SW480 (cell line): ENCODE data around the gene CDH23.

Experiments used
- DNase-seq: peaks from one replicate; pipeline ENCODE4 v3.0.0-alpha.2; 2016; ENCODE audit warnings: low spot score

Gene CDH23

DNA sequence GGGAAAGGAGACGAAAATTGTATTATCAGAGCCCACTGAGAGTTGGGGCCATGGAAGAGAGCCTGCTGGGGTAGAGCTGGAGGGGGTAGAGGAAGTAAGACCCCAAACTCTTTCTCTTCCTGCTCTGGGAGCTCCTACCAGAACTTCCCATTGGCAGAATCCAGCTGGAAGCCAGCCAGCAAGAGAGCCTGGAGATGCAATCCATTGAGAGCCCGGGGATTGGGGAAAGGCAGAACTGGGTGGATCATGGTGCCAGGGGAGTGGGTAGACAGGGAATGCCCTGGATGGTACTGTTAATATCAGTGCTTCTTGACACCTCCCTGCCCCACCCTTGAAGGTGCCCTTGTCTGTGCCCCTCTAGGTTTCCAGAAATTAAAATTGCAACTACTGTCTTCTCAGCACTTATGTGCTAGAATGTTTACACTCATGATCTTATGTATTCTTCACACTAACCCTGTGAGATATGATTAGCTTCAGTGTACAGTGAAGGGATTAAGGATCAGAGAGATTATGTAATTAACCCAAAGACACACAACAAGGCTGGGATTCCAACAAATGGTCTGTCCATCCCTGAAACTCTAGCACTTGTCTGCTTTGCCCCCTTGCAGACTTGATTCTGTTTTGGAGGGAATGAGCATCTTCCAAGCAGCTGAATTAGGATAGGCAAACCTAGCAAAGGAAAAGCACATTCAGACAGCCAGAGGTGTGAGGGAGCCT, 168.7 kb downstream of the CDH23 start:
- DNase-seq = no peak

DNA sequence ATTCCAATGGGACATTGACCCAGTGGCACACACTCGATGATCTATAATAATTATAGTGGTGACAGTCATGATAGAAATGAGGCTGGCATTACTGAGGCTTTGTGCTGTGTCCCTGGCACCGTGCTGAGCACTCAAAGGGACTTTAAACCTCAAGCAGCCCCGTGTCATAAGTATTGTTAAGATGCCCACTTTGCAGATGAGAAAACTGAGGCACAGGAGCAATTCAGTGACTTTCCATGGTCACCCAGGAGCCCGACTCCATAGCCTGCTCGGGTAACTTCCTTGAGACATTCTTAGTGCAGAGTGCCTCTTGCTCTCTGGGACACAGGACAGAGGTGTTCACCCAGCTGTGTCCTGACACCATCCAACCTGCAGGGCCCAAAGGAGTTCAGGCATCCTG, 170.3 kb downstream of the CDH23 start:
- DNase-seq = no peak

DNA sequence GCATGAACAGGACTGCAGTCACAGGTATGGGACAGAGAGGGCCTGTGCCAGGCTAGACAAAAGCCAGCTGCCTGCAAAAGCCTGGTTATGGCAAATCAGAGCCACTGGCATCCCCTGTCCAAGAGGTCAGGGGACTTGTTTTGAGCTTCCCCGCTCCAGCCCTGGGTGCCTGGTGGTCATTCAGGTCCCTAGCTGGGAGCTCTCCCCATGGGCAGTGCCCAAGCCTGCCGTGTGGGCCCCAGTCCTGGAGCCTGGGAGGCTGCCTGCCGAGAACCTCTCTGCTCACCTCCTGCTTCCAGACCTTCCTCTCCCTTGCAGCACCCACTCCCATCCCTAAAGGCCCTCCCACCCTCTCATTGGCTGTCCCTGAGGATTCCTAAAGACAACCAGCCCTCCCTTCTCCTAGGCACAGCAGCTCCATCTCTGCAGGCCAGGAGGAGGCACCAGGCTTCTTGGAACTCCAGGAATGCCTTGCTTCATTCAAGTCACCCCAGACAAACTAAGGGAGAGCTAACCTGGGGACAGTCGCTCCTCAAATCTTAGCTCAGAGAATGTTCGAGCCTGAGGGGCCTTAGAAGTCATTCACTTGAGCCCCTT, 172.3 kb downstream of the CDH23 start:
- DNase-seq = no peak

DNA sequence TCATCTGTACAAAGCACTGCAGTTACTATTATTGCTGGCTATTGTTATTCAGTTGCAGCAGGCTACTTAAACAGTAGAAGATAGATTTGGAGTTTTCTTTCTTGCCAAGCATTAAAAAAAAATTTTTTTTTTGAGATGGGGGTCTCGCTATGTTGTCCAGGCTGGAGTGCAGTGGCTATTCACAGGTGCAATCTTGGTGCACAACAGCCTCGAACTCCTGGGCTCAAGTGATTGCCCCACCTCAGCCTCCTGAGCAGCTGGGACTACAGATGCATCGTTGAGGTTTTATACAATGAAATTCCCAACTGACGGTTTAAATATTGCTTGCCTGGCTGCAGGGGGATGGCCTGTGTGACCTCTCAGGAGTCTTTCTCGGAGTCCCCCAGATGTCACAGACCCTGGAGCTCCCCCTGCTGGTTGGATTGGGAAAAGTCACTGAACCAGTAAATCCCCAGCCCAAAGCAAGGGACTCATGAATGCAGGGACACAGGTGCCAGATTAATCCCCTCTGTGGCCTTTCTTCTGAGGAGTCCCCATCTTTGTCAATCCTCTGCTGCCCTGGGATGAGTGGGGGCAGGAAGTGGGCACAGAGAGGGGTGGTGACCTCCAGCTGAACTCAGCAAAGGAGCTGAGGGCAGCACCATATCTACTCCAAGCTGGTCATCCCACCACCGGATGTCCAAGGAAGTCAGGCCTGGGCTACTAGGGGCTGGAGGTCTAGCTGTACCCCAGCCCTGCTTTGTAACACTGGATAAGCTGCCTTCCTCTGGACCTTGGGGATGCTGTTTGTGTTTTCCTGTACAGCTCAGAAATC, 173.3 kb downstream of the CDH23 start:
- DNase-seq = peak; percentile 35

DNA sequence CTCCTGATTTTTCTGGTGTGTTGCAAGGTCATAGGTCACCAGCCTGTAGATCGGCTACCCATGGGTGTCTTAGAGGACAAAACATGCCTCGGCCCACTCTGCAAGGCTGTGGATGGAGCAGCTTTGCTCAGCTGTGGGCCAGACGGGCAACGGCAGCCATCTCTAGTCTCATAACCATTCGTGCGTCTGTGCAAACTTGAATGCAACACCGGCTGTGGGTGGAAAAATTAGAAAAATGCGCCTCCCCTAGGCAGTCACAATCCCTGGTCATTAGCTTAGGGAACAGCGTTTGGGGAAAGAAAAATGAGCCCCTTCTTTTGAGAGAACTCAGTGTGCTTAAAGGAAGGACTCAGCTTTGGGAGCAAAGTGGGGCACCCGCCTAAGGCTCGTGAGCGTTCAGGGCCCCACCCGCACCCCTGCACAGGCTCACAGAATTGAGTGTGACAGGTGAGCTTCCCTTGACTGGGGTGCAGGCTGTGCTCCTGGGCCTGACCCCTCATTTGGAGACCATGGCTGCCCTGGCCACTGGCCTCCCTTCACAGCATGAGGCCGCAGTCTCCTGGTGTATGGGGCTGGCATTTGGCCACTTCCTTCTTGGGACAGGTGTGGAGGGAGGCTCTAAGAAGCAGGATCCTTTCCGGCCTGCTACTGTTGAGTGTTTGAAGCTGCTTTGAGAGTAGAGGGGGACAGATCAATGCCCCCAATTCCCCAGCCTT, 174.9 kb downstream of the CDH23 start:
- DNase-seq = no peak

DNA sequence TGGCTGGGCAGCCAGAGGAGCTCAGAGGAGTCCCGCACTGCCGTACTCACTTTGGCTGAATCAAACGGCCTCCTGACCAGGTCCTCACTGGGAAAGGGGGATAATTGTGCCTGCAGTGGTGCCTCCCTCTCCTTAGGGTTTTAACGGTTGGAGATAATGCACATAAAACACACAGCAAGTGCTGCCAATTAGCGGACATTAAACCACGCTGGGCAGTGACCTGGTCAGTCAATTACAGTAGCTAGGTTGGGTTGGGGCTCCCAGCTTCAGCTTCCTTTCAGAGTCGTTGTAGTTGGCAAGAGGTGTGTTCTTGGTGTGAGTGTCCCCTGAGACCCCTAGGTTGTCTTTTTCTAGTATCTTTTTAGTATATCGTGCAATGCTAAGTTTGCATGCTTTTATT, 176.2 kb downstream of the CDH23 start:
- no peak for DNase-seq

DNA sequence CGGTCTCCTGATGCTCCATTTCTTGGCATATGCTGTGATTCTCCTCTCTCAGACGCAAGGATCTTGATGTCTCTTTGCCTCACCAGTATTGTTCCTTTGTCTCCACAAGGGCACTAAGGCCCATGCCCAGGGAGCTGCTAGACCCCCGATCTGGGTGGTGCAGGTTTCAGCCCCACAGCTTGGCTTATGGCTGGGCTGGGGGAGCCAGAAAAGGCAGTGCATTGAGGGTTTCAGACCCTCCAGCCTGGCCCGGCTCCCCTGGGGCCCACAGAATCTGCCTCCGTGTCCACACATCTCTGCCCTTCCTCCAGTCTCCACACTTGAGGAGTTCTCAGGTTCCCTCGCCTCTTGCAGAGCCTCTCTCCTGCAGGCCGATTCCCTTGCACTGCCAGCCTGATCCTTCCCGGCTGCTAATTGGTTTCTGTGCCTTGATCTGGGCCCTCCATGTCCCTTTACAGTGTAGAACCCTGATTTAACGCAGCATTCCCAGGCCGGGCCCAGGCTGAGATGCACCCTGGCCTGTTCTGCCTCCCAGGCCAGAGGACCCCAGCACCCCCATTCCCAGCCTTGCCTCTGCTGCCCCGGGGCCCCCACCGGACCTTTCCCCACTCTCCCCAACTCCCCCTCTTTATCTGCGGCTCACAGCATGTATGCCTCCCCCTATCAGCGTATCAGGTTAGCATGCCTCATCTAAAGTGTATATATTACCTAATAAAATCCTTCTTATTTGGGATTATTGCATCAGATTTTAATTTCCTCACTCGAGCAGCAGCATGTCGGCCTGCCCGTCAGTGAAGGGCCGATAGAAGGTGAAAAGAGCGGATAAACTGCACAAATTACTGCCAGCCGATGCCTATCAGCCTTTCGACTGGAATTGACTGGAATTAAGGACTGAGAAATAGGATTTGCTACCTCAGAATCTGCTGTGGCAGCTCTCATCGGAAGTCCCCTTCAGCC, 177.1 kb downstream of the CDH23 start:
- no peak for DNase-seq

DNA sequence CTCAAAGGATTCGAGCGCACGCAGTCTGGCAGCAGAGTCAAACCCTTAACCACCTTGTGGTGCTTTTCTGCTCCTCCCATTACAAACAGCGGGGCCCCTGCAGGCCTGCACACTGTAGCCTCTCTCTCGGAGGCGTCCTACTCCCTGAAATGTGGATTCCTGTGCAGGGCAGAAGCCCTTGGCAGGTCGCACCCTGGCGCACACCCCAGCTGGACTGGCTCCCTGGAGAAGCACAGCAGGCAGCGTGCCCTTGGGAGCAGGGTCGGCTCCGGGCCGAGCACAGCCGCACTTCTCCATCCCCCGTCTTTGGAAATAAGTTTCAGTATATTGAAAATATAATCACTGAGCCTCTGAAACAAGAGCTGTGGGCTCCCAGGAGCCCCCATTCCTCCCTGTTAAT, 178.7 kb downstream of the CDH23 start:
- DNase-seq = no peak

DNA sequence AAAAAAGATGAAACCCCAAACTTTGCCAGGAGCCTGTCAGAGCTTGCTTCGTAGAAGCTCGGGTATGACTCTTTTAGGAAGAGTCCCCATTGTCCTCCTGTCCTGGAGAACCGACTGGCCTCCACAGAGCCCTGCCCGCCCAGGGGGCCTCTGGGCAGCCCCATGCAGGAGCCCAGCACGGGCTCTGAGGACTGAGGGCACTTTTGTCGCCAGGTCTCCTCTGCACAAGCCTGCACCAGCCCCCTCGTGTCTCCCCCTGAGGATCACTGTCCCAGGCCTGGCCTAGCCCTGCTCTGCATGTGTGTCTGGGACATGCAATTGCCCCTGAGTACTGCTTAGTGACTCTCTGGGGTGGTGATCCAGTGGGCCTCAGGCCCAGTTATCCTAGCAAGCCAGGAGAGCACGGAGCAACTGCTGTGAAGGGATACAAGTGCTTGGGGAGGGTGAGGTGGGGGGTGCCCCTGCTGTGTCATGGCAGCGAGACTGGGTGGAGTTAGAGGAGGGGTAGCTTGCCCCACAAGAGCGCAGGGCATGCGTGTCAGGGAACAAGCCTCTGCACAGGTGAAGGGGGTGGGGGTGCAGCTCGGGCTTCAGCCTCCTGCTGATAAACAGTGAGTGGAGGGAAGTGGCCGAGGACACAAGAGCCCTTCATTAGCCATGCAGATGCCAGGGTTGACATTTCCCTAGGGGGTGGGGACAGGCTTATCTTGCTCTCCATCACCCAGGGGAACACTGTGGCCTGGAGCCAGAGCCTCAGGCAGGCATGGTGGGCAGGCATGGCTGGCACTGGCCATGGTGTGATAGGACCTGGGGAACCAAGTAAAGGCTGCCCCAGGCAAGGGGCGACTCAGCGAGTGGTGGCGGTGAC, 179.4 kb downstream of the CDH23 start:
- no peak for DNase-seq

DNA sequence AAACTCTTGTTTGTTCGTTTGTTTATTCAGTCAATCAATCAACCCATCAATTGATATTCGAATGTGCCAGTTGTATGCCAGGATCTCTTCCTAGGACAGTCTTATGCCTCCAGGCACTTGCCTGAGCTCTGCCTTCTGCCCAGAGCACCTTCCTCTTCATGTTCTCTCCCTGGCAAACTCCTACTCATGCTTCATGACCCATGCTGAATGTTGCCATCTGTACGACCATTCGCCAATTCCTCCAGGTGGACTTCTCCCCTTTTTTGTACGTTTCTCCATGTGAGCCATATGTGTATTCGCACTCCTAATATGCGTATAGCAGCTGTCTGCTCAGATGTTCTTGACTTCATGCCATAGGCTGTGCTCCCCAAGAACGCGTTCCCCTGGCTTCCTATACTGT, 180.1 kb downstream of the CDH23 start:
- DNase-seq = no peak

DNA sequence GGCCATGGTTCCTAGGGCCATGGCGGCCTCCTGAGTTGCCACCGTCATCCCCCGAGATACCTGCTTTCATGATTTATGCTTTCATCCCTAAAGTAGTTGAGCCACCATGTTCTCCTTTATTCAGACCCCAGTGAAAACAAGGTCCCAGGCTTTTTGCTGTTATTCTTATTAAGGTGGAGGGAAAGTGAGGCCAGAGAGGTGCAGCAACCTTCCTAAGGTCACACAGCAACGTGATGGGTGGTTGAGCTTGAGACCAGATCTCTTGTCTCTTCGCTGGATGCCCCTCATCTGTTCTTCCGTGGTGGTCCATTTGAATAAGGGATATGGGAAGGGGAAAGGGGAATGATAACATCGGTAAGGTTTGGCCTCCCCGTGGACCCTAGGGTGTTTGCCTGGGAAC, 180.6 kb downstream of the CDH23 start:
- no peak for DNase-seq

DNA sequence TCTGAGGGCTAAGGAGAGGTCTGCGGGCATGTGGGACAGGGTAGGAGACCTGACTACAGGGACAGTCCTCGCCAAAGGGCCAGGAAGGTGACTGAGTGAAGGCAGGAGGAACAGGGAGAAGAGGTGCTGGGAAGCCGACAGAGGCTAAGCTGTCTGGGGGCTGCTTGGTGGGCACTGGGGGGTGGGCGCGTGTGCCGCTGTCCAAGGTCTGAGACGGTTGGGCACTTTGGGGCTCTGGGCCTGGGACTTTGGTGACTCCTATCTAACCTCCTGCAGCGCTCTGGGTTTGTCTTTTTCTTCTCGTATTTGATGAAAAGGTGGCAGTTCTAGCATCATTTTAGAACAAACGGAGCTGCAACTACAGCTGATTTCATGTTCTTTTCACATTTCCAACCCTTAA, 181.3 kb downstream of the CDH23 start:
- no peak for DNase-seq

DNA sequence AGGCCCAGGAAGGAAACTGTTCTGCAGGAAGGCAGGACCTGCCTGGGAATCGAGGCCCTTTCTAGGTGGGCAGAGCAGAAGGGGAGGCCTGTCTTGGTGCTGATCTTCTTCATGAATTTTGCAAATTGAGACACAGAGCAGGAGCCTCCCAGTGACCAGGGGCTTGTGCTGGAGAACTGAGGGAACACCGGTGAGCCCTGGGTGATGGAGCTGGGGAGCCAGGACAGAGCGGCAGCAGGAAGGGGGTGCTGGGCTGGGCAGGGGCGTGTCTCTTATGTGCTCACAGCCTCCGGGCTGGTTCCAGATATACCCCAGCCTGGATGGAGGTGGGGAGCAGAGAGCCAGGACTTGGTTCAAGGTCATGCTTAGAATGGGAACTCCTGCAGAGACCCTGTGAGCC, 182.9 kb downstream of the CDH23 start:
- no peak for DNase-seq

DNA sequence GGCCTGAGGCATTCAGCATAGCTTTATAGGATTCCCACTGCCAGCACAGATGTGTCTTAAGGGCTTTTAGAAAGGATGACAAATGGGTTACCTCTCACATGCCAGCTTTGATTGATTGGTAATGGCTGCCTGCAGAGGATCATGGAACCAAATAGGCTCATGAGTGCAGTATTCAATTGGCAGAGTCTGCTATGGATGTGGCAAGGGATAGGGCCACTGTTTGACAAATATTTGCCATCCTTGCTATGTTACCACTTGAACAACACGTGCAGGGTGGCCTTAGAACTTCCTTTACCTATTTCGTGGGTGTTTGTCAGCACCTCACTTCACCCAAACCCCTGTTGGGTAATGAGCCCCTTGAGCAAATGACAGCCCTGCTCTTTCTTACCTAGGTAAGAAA, 183.7 kb downstream of the CDH23 start:
- DNase-seq = no peak

DNA sequence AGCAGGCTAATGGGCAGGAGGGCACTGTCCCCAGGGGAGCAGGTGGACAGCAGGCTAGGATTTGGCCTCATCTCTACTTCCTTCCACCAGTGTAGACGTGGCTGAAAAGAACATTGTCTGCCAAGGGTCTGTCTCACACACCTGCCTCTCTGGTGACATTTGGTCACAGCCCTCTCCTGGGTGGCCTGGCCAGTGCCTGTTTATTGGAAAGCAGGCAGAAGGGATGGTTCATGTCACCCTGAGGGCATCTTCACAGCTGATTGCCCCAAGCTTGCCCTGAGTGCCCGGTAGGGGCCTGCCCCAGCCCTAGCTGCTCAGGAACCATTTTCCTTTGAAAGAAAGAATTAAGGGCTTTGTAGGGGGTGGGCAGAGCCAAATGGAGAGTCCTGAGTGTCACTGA, 184.2 kb downstream of the CDH23 start:
- no peak for DNase-seq

DNA sequence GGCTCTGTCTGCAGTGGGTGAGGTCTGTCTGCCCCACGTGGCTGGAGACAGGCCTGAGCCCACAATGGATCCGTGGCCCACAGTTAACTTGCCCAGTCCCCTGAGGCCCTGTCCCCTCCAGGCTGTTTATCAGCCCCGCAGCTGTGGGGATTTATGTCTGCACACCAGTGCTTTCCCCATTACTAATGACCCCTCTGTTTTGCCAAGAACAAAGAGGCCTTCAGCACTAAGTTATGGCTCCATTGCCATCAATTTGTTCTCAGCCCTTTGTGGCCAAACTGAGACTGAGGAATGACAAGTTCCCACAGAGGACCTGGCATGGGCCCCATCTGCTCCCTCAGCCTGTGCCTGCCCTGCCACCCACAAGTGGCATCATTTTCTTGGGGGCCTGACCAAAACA, 184.7 kb downstream of the CDH23 start:
- no peak for DNase-seq

DNA sequence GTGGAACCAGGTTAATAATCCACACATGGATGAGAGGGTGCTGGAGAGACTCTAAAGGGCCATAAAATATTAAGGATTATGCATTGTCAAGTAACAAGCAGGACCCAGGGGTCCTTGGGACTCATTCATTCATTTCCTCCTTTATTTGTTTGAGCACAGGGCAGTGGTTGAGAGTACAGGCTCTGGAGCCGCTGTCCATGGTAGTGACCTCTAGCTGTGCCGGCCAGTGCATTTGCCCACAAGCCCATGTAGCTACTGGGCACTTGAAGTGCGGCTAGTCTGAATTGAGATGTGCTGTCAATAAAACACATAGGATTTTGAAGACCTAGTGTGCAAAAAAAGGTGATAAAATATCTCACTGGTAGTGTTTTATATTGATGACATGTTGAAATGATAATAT, 185.3 kb downstream of the CDH23 start:
- DNase-seq = no peak

DNA sequence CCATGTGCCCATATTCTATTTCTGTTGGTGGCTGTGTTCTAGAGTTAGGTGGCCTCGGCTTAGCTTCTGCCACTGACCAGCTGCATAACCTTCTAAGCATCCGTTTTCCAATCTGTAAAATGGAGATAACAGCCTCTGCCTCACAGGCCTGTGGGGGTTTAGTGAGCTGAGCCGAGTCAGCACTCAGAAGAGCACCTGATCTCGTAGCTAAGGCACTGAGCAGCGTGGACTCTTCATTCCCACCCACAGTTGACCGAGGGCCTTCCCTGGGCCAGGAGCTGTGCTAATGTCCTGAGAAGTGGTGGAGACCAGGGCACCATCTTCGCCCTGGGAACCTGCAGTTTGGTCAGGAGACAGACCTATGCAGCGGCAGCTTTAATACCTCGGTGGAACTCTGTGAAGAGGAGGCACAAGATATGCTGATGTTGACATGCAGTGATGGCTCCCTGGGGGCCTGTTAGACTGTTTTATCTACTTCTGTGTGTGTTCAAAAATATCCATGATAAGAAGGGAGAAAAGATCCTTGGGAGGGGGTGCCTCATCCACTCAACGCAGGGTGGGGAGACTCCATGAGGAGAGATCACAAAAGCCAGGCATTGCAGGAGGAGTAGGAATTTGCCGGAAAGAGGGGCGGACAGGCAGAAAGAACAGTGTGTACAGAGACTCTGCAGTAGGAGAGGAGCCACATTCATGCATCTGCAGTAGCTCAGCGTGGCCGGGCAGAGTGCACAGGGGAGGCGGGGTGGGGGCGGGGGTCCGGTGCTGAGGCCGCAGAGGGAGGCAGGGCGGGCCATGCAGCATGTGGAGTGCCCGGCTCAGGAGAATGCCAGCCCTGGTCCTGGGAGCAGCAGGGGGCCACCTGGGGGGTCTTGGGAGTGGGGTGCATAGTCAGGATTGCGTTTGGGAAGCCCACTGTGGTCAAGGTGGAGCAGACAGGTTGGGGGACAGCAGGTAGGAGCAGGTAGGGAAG, 186.1 kb downstream of the CDH23 start:
- DNase-seq = no peak

DNA sequence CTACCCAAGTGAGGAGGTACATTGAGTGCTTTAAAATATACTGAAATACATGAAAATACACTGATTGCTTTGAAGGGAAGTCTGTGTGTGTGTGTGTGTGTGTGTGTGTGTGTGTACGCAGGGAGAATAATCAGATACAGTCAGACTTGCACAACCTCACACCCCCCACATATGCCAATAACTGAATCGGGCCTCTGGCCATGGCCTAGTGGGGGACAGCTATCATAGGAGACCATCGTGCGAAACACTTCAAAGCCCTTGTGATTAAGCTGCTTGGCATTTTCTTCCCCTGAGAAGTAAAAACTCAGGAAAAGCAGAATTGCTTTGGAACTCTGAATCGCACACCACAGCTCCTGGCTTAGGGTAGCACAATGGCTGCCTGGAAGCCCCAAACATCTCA, 187.7 kb downstream of the CDH23 start:
- no peak for DNase-seq
